Stomach (tissue), 9 donors: ENCODE measurements around the gene AGAP1. TPM values are rescaled to one million over a fixed set of nuclear protein-coding genes. Genes with fewer than 3 reads are reported as not detected.

Source experiments
- DNase-seq, 2 donors: peaks; one replicate each; pipeline versions ENCODE4 v3.0.0 to v3.0.0-alpha.2; 2013 to 2019
- H3K27ac ChIP-seq, 5 donors: fragments of 200-600 bp in 4 of 5; sonication (generic) in 4 of 5; one replicate each; pipeline ENCODE4 v1.5.1; 2013 to 2019; ENCODE audit warnings: mild to moderate bottlenecking in 1 of 5, moderate library complexity in 1 of 5
- H3K27me3 ChIP-seq, 3 donors: fragments of 200-600 bp; sonication (generic); one replicate each; pipeline ENCODE4 v1.5.1; 2017 to 2019; ENCODE audit warnings: mixed run types in 1 of 3
- H3K36me3 ChIP-seq, 4 donors: fragments of 200-600 bp; sonication (generic); 1 replicate in 3 of 4; 2 replicates in 1 of 4; pipeline ENCODE4 v1.5.1; 2016 to 2019
- H3K4me1 ChIP-seq, 4 donors: fragments of 200-600 bp; sonication (generic); one replicate each; pipeline ENCODE4 v1.5.1; 2016 to 2019
- H3K4me3 ChIP-seq, 4 donors: fragments of 200-600 bp; sonication (generic) in 3 of 4; one replicate each; pipeline ENCODE4 v1.5.1; 2016 to 2019; ENCODE audit warnings: mild to moderate bottlenecking in 1 of 4
- H3K9me3 ChIP-seq, 4 donors: fragments of 200-600 bp; sonication (generic); one replicate each; pipeline ENCODE4 v1.5.1; 2016 to 2019
- CTCF ChIP-seq, 7 experiments: fragments of 450-650 bp in 4 of 7; fragments of 200-600 bp in 3 of 7; sonication (generic) in 3 of 7; IDR thresholded peaks; one replicate each; pipeline ENCODE4 v1.5.1; 2016 to 2019; ENCODE audit warnings: antibody characterized with exemption in 7 of 7, control low read depth in 2 of 7, mild to moderate bottlenecking in 1 of 7
- EP300 ChIP-seq: sonication (generic); formaldehyde crosslinking; IDR thresholded peaks from one replicate; pipeline ENCODE4 v1.6.1; 2017; ENCODE audit warnings: antibody characterized with exemption
- POLR2A ChIP-seq, 4 donors: fragments of 450-650 bp; IDR thresholded peaks; one replicate each; pipeline ENCODE4 v1.6.1; 2016; ENCODE audit warnings: antibody characterized with exemption in 4 of 4, control low read depth in 2 of 4, mild to moderate bottlenecking in 1 of 4, moderate library complexity in 1 of 4
- POLR2AphosphoS5 ChIP-seq, 3 donors: sonication (generic); formaldehyde crosslinking; IDR thresholded peaks; one replicate each; pipeline ENCODE4 v1.6.1; 2016; ENCODE audit warnings: antibody characterized with exemption in 3 of 3
- WGBS, 5 donors: extraction: QIAGEN DNeasy Blood & Tissue Kit in 3 of 5; methylation state at CpG; one replicate each; pipeline versions ENCODE4 v1.1.5 to v1.1.7; 2013 to 2018; 5-methylcytosine and 5-hydroxymethylcytosine counted together
- intact Hi-C: fragments of 100-400 bp; cut with DNase I; formaldehyde crosslinking; loops from one replicate; pipeline ENCODE4 v1.15.1; 2023; ENCODE audit warnings: low total_unique reads
- polyA plus RNA-seq, 3 donors: library from polyadenylated mRNA; stranded (reverse); fragments of 200-250 nt; gene quantifications; one replicate each; pipeline ENCODE4 v1.2.3, GENCODE V29; 2013
- total RNA-seq, 5 donors: library from RNA; depleted of rRNA; stranded (reverse); fragments of >200 nt; gene quantifications; one replicate each; pipeline versions ENCODE4 v1.1.0 to v1.2.3, GENCODE V29; 2014 to 2016
- donor health status: healthy with polysubstance abuse.
- donor health status: Bipolar disorder and iron deficiency.
- donor health status: healthy.

The AGAP1 gene
- total and polyA plus RNA-seq, 8 donors = 4.2 to 139 (median 35.0) TPM

DNA sequence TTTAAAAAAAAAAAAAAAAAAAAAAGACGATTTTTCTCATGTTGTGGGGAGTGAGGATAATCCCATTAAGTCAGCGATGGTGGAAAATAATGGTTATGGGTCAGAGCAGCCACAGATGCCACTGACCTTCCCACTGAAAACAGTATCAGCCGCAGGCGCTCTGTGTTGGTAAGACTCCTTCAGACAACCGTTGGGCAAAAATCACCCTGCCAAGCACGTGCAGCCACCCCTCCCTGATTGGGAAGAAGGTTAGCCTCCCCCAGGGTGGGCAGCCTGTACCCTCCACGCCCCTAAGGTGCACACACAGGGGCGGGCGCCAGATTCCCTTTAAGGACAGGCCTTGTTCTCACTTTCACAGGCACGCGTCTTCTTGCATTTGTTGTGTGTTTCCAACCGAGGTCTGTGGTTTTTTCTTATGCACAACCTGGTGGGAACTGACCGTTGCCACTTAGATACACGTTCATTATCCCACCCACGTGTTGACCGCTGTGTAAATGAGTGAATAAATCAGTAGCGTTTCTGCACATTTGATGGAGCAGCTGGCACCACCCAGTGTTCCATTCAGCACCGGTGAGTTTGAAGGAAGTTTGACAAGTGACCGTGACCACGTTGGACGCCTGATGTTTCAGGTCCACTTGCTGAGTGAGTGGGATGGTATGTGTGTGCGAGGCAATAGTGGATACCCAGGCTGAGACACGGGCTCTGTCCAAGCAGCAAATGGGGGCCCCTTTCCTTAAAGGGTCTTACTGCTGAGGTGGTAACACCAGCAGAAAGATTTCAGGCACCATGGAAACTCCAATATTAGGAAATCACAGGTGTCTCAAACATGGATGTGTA, 476.6 kb downstream of the AGAP1 start:
- Histone ChIP-seq H3K36me3 (peaks cover 0 to 74% (median 51%) of the 10 kb centered on the region in 4 donors), H3K9me3 (no peaks in the 10 kb centered on the region), H3K27me3 (no peaks in the 10 kb centered on the region), H3K4me3 (no peak overlapping the region), H3K4me1 (no peaks in the 10 kb centered on the region), H3K27ac (no peak overlapping the region)
- no peak for DNase-seq
- 91 to 95% (median 94%) methylated on average over 22 to 23 of the region's 23 CpGs for WGBS, 5 donors
- TF ChIP-seq EP300 = no peak
- no peak for TF ChIP-seq POLR2A (IDR thresholded peaks at IDR 0.05)
- TF ChIP-seq CTCF (IDR thresholded peaks at IDR 0.05) = no peak
- no peak for TF ChIP-seq POLR2AphosphoS5 (IDR thresholded peaks at IDR 0.05)
- intact Hi-C loops = no loop called here

- Histone ChIP-seq H3K27me3 (no peaks in the 10 kb centered on the region), H3K27ac (no peak overlapping the region), H3K4me1 (no peaks in the 10 kb centered on the region), H3K36me3 (peaks cover 0 to 55% (median 32%) of the 10 kb centered on the region in 4 donors), H3K4me3 (no peak overlapping the region), H3K9me3 (no peaks in the 10 kb centered on the region)
- no peak for DNase-seq
- TF ChIP-seq CTCF (IDR thresholded peaks at IDR 0.05) (no peak), POLR2A (IDR thresholded peaks at IDR 0.05) (no peak)
- WGBS, 5 donors = 87 to 94% (median 87%) methylated on average over 6 of the region's 6 CpGs
- intact Hi-C loops = no loop called here
Observed at GRCh38 chr2:235976516-235976915, 482.7 kb downstream of the AGAP1 start.

DNA sequence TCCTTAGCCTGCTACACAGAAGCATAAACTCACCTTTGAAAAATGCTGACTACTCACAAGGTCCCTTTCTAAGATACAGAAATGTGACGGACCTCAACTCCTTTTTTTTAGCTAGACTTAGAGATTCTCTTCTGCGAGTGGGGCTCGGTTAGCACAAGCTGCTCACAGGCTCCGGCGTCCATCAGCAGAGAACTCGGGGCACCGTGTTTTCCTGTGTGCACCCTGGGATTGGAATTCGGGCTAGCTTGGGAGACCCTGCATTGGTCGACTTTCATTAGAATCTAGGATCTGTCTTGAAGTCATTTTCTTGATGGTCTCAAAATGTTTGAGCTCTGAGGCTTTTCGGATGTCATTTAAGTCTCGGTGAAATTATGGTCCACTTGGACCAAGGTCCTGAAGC, 483.1 kb downstream of the AGAP1 start:
- DNase-seq = no peak
- intact Hi-C loops = no loop called here
- WGBS, 5 donors = 89 to 98% (median 96%) methylated on average over 11 of the region's 11 CpGs

GRCh38 chr2:235977445-235977844, 483.6 kb downstream of the AGAP1 start:
- intact Hi-C loops = no loop called here
- H3K4me3 ChIP-seq = no peak overlapping the region
- no peaks in the 10 kb centered on the region for H3K9me3 ChIP-seq
- WGBS, 5 donors = 88 to 93% (median 92%) methylated on average over 9 of the region's 9 CpGs
- no peaks in the 10 kb centered on the region for H3K27me3 ChIP-seq
- H3K27ac ChIP-seq = no peak overlapping the region
- TF ChIP-seq POLR2AphosphoS5 (IDR thresholded peaks at IDR 0.05) (no peak), POLR2A (IDR thresholded peaks at IDR 0.05) (no peak), CTCF (IDR thresholded peaks at IDR 0.05) (no peak), EP300 (no peak)
- DNase-seq = no peak
- H3K4me1 ChIP-seq = no peaks in the 10 kb centered on the region
- H3K36me3 ChIP-seq = peaks cover 0 to 52% (median 26%) of the 10 kb centered on the region in 4 donors

More for the DNA sequence above, 483.1 kb downstream of the AGAP1 start:
- peaks cover 0 to 54% (median 29%) of the 10 kb centered on the region in 4 donors for H3K36me3 ChIP-seq
- TF ChIP-seq POLR2AphosphoS5 (IDR thresholded peaks at IDR 0.05) = no peak
- no peak for TF ChIP-seq EP300
- no peak for TF ChIP-seq CTCF (IDR thresholded peaks at IDR 0.05)
- TF ChIP-seq POLR2A (IDR thresholded peaks at IDR 0.05) = no peak
- no peaks in the 10 kb centered on the region for H3K27me3 ChIP-seq
- no peaks in the 10 kb centered on the region for H3K9me3 ChIP-seq
- no peaks in the 10 kb centered on the region for H3K4me1 ChIP-seq
- H3K27ac ChIP-seq = no peak overlapping the region
- H3K4me3 ChIP-seq = no peak overlapping the region
